Stimulated activated naive B cell treated with anti-CD40 and anti-IgM and Interleukin-4, amounts not matched to agents 10 μg/mL and 1 μg/mL and 100 μg/mL, for 72 hours (primary cell): ENCODE data around the gene FAM200C.

Experiments
- ATAC-seq, 2 donors: fragments of 150-1000 bp; cut with Tn5 transposase; replicated peaks; 2 replicates each; pipeline ENCODE4 v1.10.0; 2021; ENCODE audit warnings: moderate library complexity in 1 of 2
- DNase-seq: peaks from one replicate; pipeline ENCODE4 v3.0.0; 2021
- H3K27ac Mint-ChIP-seq: one replicate; pipeline ENCODE4 v1.8.0; 2022; ENCODE audit warnings: mild to moderate bottlenecking, mixed read lengths
- H3K27me3 Mint-ChIP-seq, 2 donors: one replicate each; pipeline ENCODE4 v1.8.0; 2022; ENCODE audit warnings: mixed read lengths in 2 of 2
- H3K36me3 Mint-ChIP-seq, 2 donors: one replicate each; pipeline ENCODE4 v1.8.0; 2022; ENCODE audit warnings: mixed read lengths in 2 of 2, mild to moderate bottlenecking in 1 of 2
- H3K4me1 Mint-ChIP-seq, 2 donors: one replicate each; pipeline ENCODE4 v1.8.0; 2022; ENCODE audit warnings: mixed read lengths in 2 of 2, mild to moderate bottlenecking in 1 of 2
- H3K4me3 Mint-ChIP-seq, 2 donors: one replicate each; pipeline ENCODE4 v1.8.0; 2022; ENCODE audit warnings: mild to moderate bottlenecking in 2 of 2, mixed read lengths in 2 of 2, moderate library complexity in 1 of 2
- H3K9me3 Mint-ChIP-seq, 2 donors: one replicate each; pipeline ENCODE4 v1.8.0; 2022; ENCODE audit warnings: mixed read lengths in 2 of 2, mild to moderate bottlenecking in 1 of 2

FAM200C gene

DNA sequence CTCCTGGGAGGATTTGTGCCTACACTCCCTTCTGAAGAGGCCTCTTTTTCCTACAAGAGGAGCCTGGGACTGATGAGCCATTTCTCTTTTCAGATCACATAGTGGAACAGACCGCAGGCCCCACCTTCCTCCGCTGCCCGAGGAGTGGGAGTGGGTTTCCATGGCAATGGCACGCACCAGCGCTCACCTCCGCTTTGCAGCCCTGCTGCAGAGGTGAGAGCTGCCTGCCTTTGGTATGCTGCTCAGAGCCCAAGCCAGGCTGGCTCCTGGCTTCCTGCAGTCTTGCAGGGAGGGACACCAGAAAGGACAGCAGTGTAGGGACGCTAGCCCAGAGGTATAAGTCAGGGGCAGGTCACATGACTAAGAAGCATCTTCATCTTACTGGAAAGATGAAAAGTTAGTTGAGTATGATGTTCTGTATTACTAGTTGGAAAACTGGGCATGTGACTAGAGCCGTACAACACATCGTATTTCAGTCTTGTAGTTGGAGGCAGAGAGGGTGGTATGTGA, 34.2 kb upstream of the FAM200C start:
- Mint-ChIP-seq H3K36me3 (peaks cover 0 to 5% of the 10 kb centered on the region in 2 donors), H3K27ac (peak overlapping the region; percentile 39), H3K9me3 (no peaks in the 10 kb centered on the region), H3K4me1 (peaks cover 45 to 65% of the 10 kb centered on the region in 2 donors), H3K4me3 (peak overlapping the region; percentile 65 to 68), H3K27me3 (no peaks in the 10 kb centered on the region)
- DNase-seq (peak; percentile 82), ATAC-seq (peak; percentile 81 to 87)

DNA sequence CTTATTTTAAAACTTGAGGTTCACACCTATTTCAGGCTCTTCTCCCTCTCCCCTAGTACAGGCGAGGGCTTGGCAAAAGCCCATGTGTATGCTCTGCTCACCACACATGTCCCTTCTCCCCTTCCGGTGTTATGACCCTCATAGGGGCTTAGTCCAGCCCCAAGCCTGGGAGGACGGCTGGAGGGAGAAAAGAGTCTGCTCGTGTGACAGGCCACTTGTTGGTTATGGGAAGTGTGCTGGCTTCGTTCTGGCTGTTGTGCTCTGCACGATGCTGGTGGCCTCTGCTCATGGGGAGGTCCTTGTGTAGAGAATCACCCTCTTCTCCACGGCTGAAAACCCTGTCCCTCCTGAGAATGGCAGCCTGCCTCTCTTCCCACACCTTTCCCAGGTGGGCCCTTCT, 32.9 kb upstream of the FAM200C start:
- no peaks in the 10 kb centered on the region for H3K9me3 Mint-ChIP-seq
- peaks cover 38 to 56% of the 10 kb centered on the region in 2 donors for H3K4me1 Mint-ChIP-seq
- no peak overlapping the region for H3K4me3 Mint-ChIP-seq
- peaks cover under 1 to 8% of the 10 kb centered on the region in 2 donors for H3K36me3 Mint-ChIP-seq
- DNase-seq = no peak
- ATAC-seq = no peak
- no peaks in the 10 kb centered on the region for H3K27me3 Mint-ChIP-seq
- peak overlapping the region; percentile 14 for H3K27ac Mint-ChIP-seq

DNA sequence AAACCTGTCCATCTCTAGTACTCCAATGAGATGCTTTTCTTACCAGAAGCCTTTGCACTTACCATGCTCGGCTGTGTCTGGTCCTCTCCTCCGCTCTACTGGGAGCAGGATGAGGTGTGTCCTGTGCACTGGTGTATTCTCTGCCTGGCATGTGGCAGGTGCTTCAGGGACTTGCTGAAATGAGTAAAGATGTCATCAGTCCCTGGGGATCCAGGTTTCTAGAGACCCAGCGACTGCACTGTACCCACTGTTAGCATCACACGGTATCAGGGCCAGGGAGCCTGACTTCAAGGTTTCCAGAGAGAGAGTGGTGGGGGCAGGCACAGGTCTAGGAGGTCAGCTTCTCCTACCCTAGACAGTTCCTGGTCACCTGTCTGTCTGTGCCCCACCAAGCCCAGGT, 32.3 kb upstream of the FAM200C start:
- Mint-ChIP-seq H3K27ac (peak overlapping the region; percentile 67), H3K9me3 (no peaks in the 10 kb centered on the region), H3K4me1 (peaks cover 38 to 54% of the 10 kb centered on the region in 2 donors), H3K36me3 (peaks cover 3 to 8% of the 10 kb centered on the region in 2 donors), H3K27me3 (no peaks in the 10 kb centered on the region), H3K4me3 (no peak overlapping the region)
- ATAC-seq = peak; percentile 64 to 73
- no peak for DNase-seq

DNA sequence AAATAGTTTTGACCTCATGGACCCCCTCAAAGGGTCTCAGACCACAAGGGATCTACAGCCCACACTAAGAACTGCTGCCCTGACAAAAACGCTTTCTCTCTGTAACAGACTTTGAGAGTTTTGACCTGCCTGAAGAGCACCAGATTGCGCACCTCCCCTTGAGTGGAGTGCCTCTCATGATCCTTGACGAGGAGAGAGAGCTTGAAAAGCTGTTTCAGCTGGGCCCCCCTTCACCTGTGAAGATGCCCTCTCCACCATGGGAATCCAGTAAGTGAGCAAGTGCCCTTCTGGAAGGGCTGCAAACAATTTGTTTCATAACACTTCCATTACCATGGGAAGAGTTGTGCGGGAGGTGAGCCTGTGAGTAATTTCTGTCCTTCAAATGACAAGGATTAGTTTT, 27.8 kb upstream of the FAM200C start:
- Mint-ChIP-seq H3K4me1 (peaks cover 21 to 22% of the 10 kb centered on the region in 2 donors), H3K9me3 (no peaks in the 10 kb centered on the region), H3K36me3 (peaks cover 6 to 16% of the 10 kb centered on the region in 2 donors), H3K4me3 (no peak overlapping the region), H3K27ac (no peak overlapping the region), H3K27me3 (no peaks in the 10 kb centered on the region)
- DNase-seq (no peak), ATAC-seq (no peak)

DNA sequence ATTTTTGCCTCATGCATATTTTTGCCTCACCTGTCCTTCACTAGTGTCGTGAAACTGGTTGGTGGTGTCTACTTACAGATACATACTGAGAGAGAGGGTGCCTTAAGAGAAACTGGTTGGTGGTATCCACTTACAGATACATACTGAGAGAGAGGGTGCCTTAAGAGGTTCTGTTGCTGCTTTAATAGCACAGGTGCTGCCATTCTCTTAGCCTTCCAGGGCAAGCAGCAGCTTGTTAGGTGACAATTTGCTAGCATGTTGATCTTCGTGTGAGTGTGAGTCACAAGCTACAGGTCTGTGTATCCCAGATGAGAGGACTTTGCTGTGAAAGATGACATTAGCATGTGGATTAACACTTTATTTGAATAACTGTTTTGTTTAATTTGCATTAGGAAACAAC, 23.2 kb upstream of the FAM200C start:
- H3K4me3 Mint-ChIP-seq = no peak overlapping the region
- ATAC-seq (no peak), DNase-seq (no peak)
- H3K27ac Mint-ChIP-seq = no peak overlapping the region
- H3K36me3 Mint-ChIP-seq = peaks cover 8 to 11% of the 10 kb centered on the region in 2 donors
- H3K27me3 Mint-ChIP-seq = no peaks in the 10 kb centered on the region
- peaks cover 24 to 51% of the 10 kb centered on the region in 2 donors for H3K4me1 Mint-ChIP-seq
- no peaks in the 10 kb centered on the region for H3K9me3 Mint-ChIP-seq

DNA sequence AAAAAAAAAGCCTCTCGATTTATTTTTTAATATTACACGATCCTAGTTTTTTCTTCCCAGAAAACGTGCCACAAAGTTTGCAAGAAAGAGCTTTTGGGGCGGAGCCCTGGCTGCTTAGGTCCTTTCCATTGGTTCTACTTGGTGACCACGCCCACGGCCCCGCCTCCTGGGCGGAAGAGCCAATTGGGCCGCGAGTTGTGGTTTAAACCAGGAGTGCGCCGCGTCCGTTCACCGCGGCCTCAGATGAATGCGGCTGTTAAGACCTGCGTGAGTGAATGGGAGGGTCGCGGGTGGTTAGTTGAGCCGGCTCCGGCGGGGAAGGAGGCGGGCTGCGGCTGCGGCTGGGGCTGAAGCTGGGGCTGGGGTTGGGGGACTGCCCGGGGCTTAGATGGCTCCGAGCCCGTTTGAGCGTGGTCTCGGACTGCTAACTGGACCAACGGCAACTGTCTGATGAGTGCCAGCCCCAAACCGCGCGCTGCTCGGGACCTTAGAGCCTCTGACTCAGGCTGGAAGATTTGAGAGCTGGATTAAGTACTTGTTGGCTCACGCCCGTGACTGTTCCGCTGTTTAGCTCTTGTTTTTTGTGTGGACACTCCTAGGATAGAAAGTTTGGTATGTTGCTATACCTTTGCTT, 21.9 kb upstream of the FAM200C start, which contains the start of gene PTTG1:
Gene PTTG1, plus strand, starts transcription at position 231 of the 634 bp plus-strand sequence. CDS start 458 bp downstream, outside the sequence.
- peak within 1 kb of the TSS; percentile 92 for H3K27ac Mint-ChIP-seq
- peak; percentile 84 for DNase-seq
- H3K9me3 Mint-ChIP-seq = no peaks in the 10 kb centered on the region
- peak within 1 kb of the TSS; percentile 93 to 94 for H3K4me3 Mint-ChIP-seq
- no peaks in the 10 kb centered on the region for H3K27me3 Mint-ChIP-seq
- peaks cover 31 to 62% of the 10 kb centered on the region in 2 donors for H3K4me1 Mint-ChIP-seq
- ATAC-seq = peak; percentile 73 to 77
- H3K36me3 Mint-ChIP-seq = peaks cover 8 to 12% of the 10 kb centered on the region in 2 donors

DNA sequence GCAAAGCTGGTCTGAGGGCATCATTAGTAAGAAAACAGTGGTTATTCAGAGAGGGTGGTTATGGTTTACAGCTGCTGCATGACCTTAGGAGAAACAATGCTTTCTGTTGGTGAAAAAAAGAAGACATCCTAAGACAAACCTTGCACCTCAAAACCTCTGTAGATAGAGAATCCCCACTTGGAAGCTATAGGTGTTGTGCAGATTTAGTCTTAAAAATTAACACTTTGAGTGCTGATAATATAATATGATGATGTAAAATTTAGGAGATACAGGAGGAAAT, 20.4 kb upstream of the FAM200C start:
- no peaks in the 10 kb centered on the region for H3K27me3 Mint-ChIP-seq
- peak overlapping the region; percentile 94 for H3K27ac Mint-ChIP-seq
- H3K36me3 Mint-ChIP-seq = peaks cover 10 to 12% of the 10 kb centered on the region in 2 donors
- no peak for DNase-seq
- no peaks in the 10 kb centered on the region for H3K9me3 Mint-ChIP-seq
- ATAC-seq = no peak
- peaks cover 35 to 69% of the 10 kb centered on the region in 2 donors for H3K4me1 Mint-ChIP-seq
- H3K4me3 Mint-ChIP-seq = peak overlapping the region; percentile 91 to 100

- DNase-seq (no peak), ATAC-seq (no peak)
- Mint-ChIP-seq H3K27me3 (no peaks in the 10 kb centered on the region), H3K4me3 (peak overlapping the region; percentile 91 to 100), H3K4me1 (peaks cover 32 to 64% of the 10 kb centered on the region in 2 donors), H3K9me3 (no peaks in the 10 kb centered on the region), H3K27ac (peak overlapping the region; percentile 94), H3K36me3 (peaks cover 10 to 12% of the 10 kb centered on the region in 2 donors)
Observed at GRCh38 chr5:160419458-160420330, 19.8 kb upstream of the FAM200C start.

DNA sequence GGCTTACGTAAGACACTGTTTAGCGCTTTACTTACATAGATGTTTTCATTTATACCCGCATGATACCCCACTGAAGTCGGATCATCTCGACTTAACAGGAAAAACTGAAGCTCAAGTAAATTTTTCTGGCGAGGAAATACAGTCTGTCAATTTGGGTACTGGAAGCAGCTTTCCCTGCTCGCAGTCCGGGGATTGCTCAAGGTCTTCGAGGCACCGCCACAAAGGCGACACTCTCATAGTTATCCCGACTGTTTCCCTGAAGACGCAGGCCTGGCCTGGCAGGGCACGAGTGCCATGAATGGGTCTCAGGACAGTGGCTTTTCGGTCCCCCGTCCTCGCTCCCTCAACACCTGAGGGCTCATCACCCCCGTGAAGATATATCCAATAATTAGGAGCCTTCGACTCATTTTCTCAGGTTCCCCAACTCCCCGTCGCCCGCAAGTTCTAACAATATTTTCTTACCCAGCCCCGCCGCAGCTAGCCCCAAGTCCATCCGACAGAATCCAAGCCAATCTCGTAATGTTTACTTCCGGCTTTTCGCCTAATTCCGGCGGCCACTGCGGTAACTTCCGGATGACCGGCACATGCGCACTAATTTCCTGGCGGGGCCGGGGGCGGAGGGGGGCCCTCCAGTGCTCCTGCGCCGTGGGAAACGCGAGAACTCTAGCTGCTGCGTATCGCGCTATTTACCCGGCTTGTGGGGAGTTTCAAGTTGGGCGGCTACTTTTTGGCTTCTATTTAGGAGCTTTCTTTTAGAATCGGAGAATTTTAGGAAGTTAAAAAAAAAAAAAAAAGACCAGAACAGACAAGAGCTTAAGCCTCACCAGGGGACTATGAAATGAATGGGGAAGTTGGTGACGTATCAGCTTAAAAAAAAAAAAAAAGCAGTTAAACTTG, 19.0 kb upstream of the FAM200C start, which contains the start of gene SLU7:
Gene SLU7, minus strand, starts transcription at position 521 of the 897 bp plus-strand sequence. CDS start 3,787 bp downstream, outside the sequence.
- no peaks in the 10 kb centered on the region for H3K27me3 Mint-ChIP-seq
- peak; percentile 87 to 88 for ATAC-seq
- H3K4me3 Mint-ChIP-seq = peak within 1 kb of the TSS; percentile 91 to 100
- H3K27ac Mint-ChIP-seq = peak within 1 kb of the TSS; percentile 94
- H3K9me3 Mint-ChIP-seq = no peaks in the 10 kb centered on the region
- DNase-seq = peak; percentile 93
- H3K36me3 Mint-ChIP-seq = peaks cover 7 to 9% of the 10 kb centered on the region in 2 donors
- H3K4me1 Mint-ChIP-seq = peaks cover 28 to 62% of the 10 kb centered on the region in 2 donors

GRCh38 chr5:160398806-160399205, 1.0 kb downstream of the FAM200C start:
- no peaks in the 10 kb centered on the region for H3K9me3 Mint-ChIP-seq
- H3K4me3 Mint-ChIP-seq = peak overlapping the region; percentile 90 to 93

GRCh38 chr5:160397492-160397891, 2.4 kb downstream of the FAM200C start:
- Mint-ChIP-seq H3K4me1 (peaks cover 5 to 6% of the 10 kb centered on the region in 2 donors), H3K27ac (no peak overlapping the region), H3K9me3 (no peaks in the 10 kb centered on the region)

More at GRCh38 chr5:160398806-160399205, 1.0 kb downstream of the FAM200C start:
- peaks cover 6 to 9% of the 10 kb centered on the region in 2 donors for H3K36me3 Mint-ChIP-seq
- H3K27me3 Mint-ChIP-seq = no peaks in the 10 kb centered on the region
- H3K27ac Mint-ChIP-seq = no peak overlapping the region
- DNase-seq (no peak), ATAC-seq (no peak)
- peaks cover 5 to 6% of the 10 kb centered on the region in 2 donors for H3K4me1 Mint-ChIP-seq

DNA sequence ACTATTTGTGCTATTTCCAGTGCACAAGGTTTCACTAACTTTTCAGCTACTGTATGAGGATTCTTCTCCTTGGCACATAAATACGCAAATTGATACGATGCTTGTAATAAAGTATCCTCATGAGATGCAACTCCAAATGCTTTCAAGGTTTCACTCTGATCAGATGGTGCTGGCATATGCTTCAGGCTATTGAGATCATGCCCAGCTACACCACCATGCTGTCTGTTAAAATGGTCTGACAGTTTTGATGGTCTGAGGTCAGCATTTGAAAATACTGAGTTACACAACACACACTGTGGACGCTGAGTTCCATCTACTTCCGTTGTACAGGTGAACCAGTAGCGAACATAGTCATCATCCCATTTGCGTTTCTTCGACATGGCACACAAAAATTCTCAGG, 4.7 kb downstream of the FAM200C start:
- no peaks in the 10 kb centered on the region for H3K27me3 Mint-ChIP-seq
- no peaks in the 10 kb centered on the region for H3K9me3 Mint-ChIP-seq
- peaks cover 0 to 2% of the 10 kb centered on the region in 2 donors for H3K36me3 Mint-ChIP-seq
- DNase-seq = no peak
- ATAC-seq = no peak
- no peak overlapping the region for H3K4me3 Mint-ChIP-seq
- no peak overlapping the region for H3K27ac Mint-ChIP-seq
- peaks cover 3 to 5% of the 10 kb centered on the region in 2 donors for H3K4me1 Mint-ChIP-seq

More at GRCh38 chr5:160397492-160397891, 2.4 kb downstream of the FAM200C start:
- no peaks in the 10 kb centered on the region for H3K27me3 Mint-ChIP-seq
- no peak for ATAC-seq
- DNase-seq = no peak
- H3K36me3 Mint-ChIP-seq = peaks cover under 1 to 3% of the 10 kb centered on the region in 2 donors
- no peak overlapping the region for H3K4me3 Mint-ChIP-seq

GRCh38 chr5:160390787-160391696, 8.8 kb downstream of the FAM200C start:
- H3K27me3 Mint-ChIP-seq = no peaks in the 10 kb centered on the region
- no peaks in the 10 kb centered on the region for H3K4me1 Mint-ChIP-seq
- H3K4me3 Mint-ChIP-seq = no peak overlapping the region
- H3K9me3 Mint-ChIP-seq = peaks cover 10 to 14% of the 10 kb centered on the region in 2 donors
- no peak overlapping the region for H3K27ac Mint-ChIP-seq
- peaks cover 3 to 17% of the 10 kb centered on the region in 2 donors for H3K36me3 Mint-ChIP-seq
- no peak for DNase-seq
- no peak for ATAC-seq
